Stimulated activated naive CD8-positive, alpha-beta T cell treated with anti-CD3 and anti-CD28 coated beads, Interleukin-15, amount 100 ng/mL, for 72 hours (primary cell): ENCODE measurements around the gene ATXN7.

Source experiments
- ATAC-seq: fragments of 150-1000 bp; cut with Tn5 transposase; 2 replicates; pipeline ENCODE4 v1.10.0; 2021; ENCODE audit warnings: mild to moderate bottlenecking, moderate library complexity
- DNase-seq, 2 donors: peaks; one replicate each; pipeline ENCODE4 v3.0.0; 2021 to 2022
- H3K27ac Mint-ChIP-seq, 2 donors: one replicate each; pipeline ENCODE4 v1.8.0; 2022; ENCODE audit warnings: mild to moderate bottlenecking in 2 of 2, mixed read lengths in 2 of 2, moderate library complexity in 2 of 2
- H3K27me3 Mint-ChIP-seq: one replicate; pipeline ENCODE4 v1.8.0; 2022; ENCODE audit warnings: mixed read lengths
- H3K4me1 Mint-ChIP-seq: one replicate; pipeline ENCODE4 v1.8.0; 2022; ENCODE audit warnings: mild to moderate bottlenecking, mixed read lengths
- H3K4me3 Mint-ChIP-seq, 2 donors: one replicate each; pipeline ENCODE4 v1.8.0; 2022; ENCODE audit warnings: mild to moderate bottlenecking in 2 of 2, mixed read lengths in 2 of 2, moderate library complexity in 1 of 2
- H3K9me3 Mint-ChIP-seq, 2 donors: one replicate each; pipeline ENCODE4 v1.8.0; 2022; ENCODE audit warnings: mixed read lengths in 2 of 2

The ATXN7 gene

GRCh38 chr3:63853106-63853505 lies 10.6 kb upstream of the ATXN7 start:
- ATAC-seq, result no peak
- Mint-ChIP-seq H3K9me3 (no peaks in the 10 kb centered on the region), H3K4me1 (peaks cover 10% of the 10 kb centered on the region), H3K27ac (no peak overlapping the region), H3K4me3 (no peak overlapping the region), H3K27me3 (no peaks in the 10 kb centered on the region)
- no peak for DNase-seq

- no peaks in the 10 kb centered on the region for H3K9me3 Mint-ChIP-seq
- H3K4me1 Mint-ChIP-seq, result peaks cover 24% of the 10 kb centered on the region
- H3K27ac Mint-ChIP-seq, result no peak overlapping the region
- no peaks in the 10 kb centered on the region for H3K27me3 Mint-ChIP-seq
- ATAC-seq (no peak), DNase-seq (no peak)
- no peak overlapping the region for H3K4me3 Mint-ChIP-seq
Observed at GRCh38 chr3:63855333-63855940, 8.2 kb upstream of the ATXN7 start.

GRCh38 chr3:63857311-63857710 lies 6.4 kb upstream of the ATXN7 start:
- Mint-ChIP-seq H3K27ac (no peak overlapping the region), H3K4me3 (no peak overlapping the region), H3K4me1 (peaks cover 43% of the 10 kb centered on the region), H3K27me3 (no peaks in the 10 kb centered on the region), H3K9me3 (no peaks in the 10 kb centered on the region)
- ATAC-seq (no peak), DNase-seq (no peak)

- no peaks in the 10 kb centered on the region for H3K27me3 Mint-ChIP-seq
- ATAC-seq (no peak), DNase-seq (no peak)
- H3K4me1 Mint-ChIP-seq, result peaks cover 56% of the 10 kb centered on the region
- no peaks in the 10 kb centered on the region for H3K9me3 Mint-ChIP-seq
- no peak overlapping the region for H3K27ac Mint-ChIP-seq
- no peak overlapping the region for H3K4me3 Mint-ChIP-seq
Observed at GRCh38 chr3:63860776-63861175, 2.9 kb upstream of the ATXN7 start.

- Mint-ChIP-seq H3K4me3 (no peak overlapping the region), H3K9me3 (no peaks in the 10 kb centered on the region), H3K27me3 (no peaks in the 10 kb centered on the region), H3K4me1 (peaks cover 54% of the 10 kb centered on the region), H3K27ac (no peak overlapping the region)
- ATAC-seq (no peak), DNase-seq (no peak)
Observed at GRCh38 chr3:63861306-63861705, 2.4 kb upstream of the ATXN7 start.

- DNase-seq (peak in 1 of 2 donors; percentile 4), ATAC-seq (peak; percentile 3)
- Mint-ChIP-seq H3K4me3 (peak overlapping the region; percentile 80 to 99), H3K9me3 (no peaks in the 10 kb centered on the region), H3K4me1 (peaks cover 63% of the 10 kb centered on the region), H3K27ac (peak overlapping the region; percentile 99 to 100), H3K27me3 (no peaks in the 10 kb centered on the region)
Observed at GRCh38 chr3:63862804-63863149, 890 bp upstream of the ATXN7 start.

GRCh38 chr3:63864008-63864964 lies 619 bp downstream of the ATXN7 start:
- Mint-ChIP-seq H3K4me1 (peaks cover 64% of the 10 kb centered on the region), H3K4me3 (peak overlapping the region; percentile 87 to 90), H3K27me3 (no peaks in the 10 kb centered on the region), H3K27ac (peak overlapping the region; percentile 92 to 96), H3K9me3 (no peaks in the 10 kb centered on the region)
- ATAC-seq (peak; percentile 62), DNase-seq (peak; percentile 28 to 46)

- no peaks in the 10 kb centered on the region for H3K27me3 Mint-ChIP-seq
- peak overlapping the region; percentile 87 to 90 for H3K4me3 Mint-ChIP-seq
- peaks cover 62% of the 10 kb centered on the region for H3K4me1 Mint-ChIP-seq
Observed at GRCh38 chr3:63864965-63865327, 1.3 kb downstream of the ATXN7 start.

GRCh38 chr3:63867225-63867624 lies 3.6 kb downstream of the ATXN7 start:
- H3K9me3 Mint-ChIP-seq, result no peaks in the 10 kb centered on the region
- peaks cover 48% of the 10 kb centered on the region for H3K4me1 Mint-ChIP-seq
- no peaks in the 10 kb centered on the region for H3K27me3 Mint-ChIP-seq
- peak overlapping the region in 1 of 2 donors; percentile 35 for H3K27ac Mint-ChIP-seq
- DNase-seq (no peak), ATAC-seq (no peak)
- no peak overlapping the region for H3K4me3 Mint-ChIP-seq

More at GRCh38 chr3:63864965-63865327, 1.3 kb downstream of the ATXN7 start:
- DNase-seq (no peak), ATAC-seq (no peak)
- H3K27ac Mint-ChIP-seq, result peak overlapping the region; percentile 92 to 96
- H3K9me3 Mint-ChIP-seq, result no peaks in the 10 kb centered on the region

- H3K9me3 Mint-ChIP-seq, result no peaks in the 10 kb centered on the region
- no peak overlapping the region for H3K27ac Mint-ChIP-seq
- H3K4me3 Mint-ChIP-seq, result no peak overlapping the region
- no peaks in the 10 kb centered on the region for H3K27me3 Mint-ChIP-seq
- ATAC-seq (no peak), DNase-seq (no peak)
- peaks cover 45% of the 10 kb centered on the region for H3K4me1 Mint-ChIP-seq
Observed at GRCh38 chr3:63869940-63870614, 6.4 kb downstream of the ATXN7 start.

- Mint-ChIP-seq H3K4me1 (peaks cover 47% of the 10 kb centered on the region), H3K9me3 (no peaks in the 10 kb centered on the region), H3K27ac (no peak overlapping the region), H3K27me3 (no peaks in the 10 kb centered on the region), H3K4me3 (no peak overlapping the region)
- no peak for DNase-seq
- no peak for ATAC-seq
Observed at GRCh38 chr3:63870615-63871005, 6.9 kb downstream of the ATXN7 start.

GRCh38 chr3:63872135-63872924 lies 8.7 kb downstream of the ATXN7 start:
- ATAC-seq (no peak), DNase-seq (no peak)
- H3K27me3 Mint-ChIP-seq, result no peaks in the 10 kb centered on the region
- H3K9me3 Mint-ChIP-seq, result no peaks in the 10 kb centered on the region
- H3K27ac Mint-ChIP-seq, result no peak overlapping the region
- H3K4me3 Mint-ChIP-seq, result no peak overlapping the region
- peaks cover 42% of the 10 kb centered on the region for H3K4me1 Mint-ChIP-seq

- Mint-ChIP-seq H3K9me3 (no peaks in the 10 kb centered on the region), H3K4me1 (peaks cover 52% of the 10 kb centered on the region), H3K27ac (no peak overlapping the region), H3K27me3 (no peaks in the 10 kb centered on the region), H3K4me3 (no peak overlapping the region)
- DNase-seq (no peak), ATAC-seq (no peak)
Observed at GRCh38 chr3:63874769-63875168, 11.1 kb downstream of the ATXN7 start.

- H3K4me3 Mint-ChIP-seq, result no peak overlapping the region
- H3K27me3 Mint-ChIP-seq, result no peaks in the 10 kb centered on the region
Observed at GRCh38 chr3:63875510-63875909, 11.8 kb downstream of the ATXN7 start.

GRCh38 chr3:63876260-63876659 lies 12.6 kb downstream of the ATXN7 start:
- peaks cover 59% of the 10 kb centered on the region for H3K4me1 Mint-ChIP-seq
- ATAC-seq, result no peak
- no peak overlapping the region for H3K27ac Mint-ChIP-seq

More at GRCh38 chr3:63875510-63875909, 11.8 kb downstream of the ATXN7 start:
- Mint-ChIP-seq H3K4me1 (peaks cover 58% of the 10 kb centered on the region), H3K27ac (no peak overlapping the region), H3K9me3 (no peaks in the 10 kb centered on the region)
- DNase-seq (no peak), ATAC-seq (no peak)

More at GRCh38 chr3:63876260-63876659, 12.6 kb downstream of the ATXN7 start:
- H3K9me3 Mint-ChIP-seq, result no peaks in the 10 kb centered on the region
- H3K4me3 Mint-ChIP-seq, result no peak overlapping the region
- no peaks in the 10 kb centered on the region for H3K27me3 Mint-ChIP-seq
- DNase-seq, result no peak
